GM21717 (cell line): ENCODE data around the gene TLR10.
"Not testable (repeated sequence)": the region's sequence is repeated elsewhere in the genome, so short reads cannot be mapped to it uniquely, and the experiment has no call there.

Experiments
- ATAC-seq: cut with Tn5 transposase; IDR thresholded peaks from one replicate; pipeline ENCODE4 v1.9.1; 2021; ENCODE audit warnings: mild to moderate bottlenecking, moderate library complexity; ENCODE audit not compliant: unreplicated experiment

The TLR10 gene

DNA sequence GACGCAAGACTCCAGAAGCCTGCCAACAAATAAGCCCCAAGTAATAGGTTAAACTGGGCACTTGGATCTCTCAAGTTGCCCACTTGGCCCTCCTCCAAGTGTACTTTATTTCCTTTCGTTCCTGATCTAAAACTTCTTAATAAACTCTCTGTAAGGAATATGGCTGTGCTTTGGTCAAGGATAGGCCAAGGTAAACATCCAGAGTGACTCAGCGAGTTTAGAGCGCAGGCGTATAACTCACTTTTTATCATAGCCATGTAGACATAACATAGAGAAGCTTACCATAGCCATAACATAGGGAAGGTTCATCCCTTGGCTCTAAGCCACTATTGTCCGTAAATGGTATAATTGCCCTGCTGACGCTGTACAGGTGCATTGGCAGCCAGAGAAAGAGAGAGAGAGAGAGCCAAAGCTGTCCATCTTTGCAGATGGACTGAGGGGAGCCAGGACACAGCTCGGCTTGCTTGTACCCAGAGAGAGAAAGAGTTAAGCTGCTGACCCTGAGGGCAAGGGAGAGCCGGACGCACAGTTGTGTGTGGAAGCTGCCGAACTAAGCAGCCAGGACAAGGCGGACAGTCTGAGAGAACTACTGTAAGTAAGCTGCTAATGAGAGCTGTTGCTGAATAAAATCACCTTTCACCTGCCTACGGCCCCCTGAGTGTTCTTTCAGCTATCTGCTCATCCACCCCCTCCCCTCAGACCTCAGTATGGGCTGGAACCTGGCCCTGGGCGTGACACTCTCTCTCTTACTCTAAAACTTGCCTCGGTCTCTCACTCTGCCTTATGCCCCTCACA, 20.0 kb upstream of the TLR10 start:
- no peak for ATAC-seq

- ATAC-seq: no peak
Observed at GRCh38 chr4:38800961-38801450, 18.2 kb upstream of the TLR10 start.

- ATAC-seq: no peak
Observed at GRCh38 chr4:38800366-38800765, 17.6 kb upstream of the TLR10 start.

DNA sequence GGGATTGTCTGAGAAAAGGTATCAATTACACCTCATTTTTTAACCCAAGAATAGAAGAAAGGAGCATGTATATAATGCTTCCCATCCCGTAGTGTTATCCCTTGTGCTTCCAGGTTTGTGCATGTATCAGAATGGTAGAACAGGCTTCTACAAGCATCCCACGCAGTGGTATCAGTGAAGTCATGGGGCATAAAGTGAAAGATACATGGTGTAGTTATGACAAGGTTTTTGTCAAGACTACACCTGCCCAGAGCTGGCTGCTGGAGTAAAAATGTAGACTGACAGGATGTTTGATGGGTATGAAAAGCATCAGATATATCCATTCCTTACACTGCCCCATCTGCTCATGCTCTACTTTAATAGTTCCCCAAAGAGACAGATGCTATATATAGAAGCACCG, 12.3 kb upstream of the TLR10 start:
- no peak for ATAC-seq

- no peak for ATAC-seq
Observed at GRCh38 chr4:38794051-38794450, 11.3 kb upstream of the TLR10 start.

DNA sequence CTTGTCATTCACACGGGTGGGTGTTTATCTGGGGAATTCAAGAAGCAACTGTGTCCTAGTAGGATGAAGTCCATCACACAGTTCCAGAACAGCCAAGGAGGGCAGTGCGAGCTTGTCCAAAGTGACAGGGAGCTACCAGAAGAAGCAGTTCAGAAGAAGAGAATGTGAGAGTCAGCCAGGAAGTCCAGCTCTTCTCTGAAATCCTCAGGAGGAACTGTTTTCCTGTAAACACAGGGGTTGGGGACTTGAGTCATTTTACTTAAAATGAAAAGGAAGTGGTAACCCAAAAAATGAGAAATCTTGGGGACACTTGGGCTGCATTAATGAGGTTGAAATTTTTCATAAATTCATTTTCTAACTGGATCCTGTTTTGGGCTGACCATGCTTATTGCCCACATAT, 8.2 kb upstream of the TLR10 start:
- ATAC-seq: no peak

DNA sequence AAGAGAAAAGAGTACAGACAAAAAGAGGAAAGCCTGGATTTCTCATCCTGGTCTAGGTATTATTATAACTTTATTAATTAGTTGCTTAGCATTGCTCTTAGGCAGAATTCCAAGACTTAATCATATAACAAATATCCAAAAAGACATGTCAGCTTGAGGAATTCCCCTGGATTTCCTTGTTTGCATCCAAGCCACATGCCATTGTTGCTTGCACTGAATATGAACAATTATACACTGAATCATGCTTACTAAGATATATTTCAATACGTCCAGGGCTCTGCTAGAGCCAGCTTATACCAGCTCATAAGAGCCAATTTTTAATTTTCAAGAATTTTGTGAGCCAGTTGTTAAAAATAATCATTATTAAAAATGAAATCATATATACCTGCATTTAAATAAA, 5.5 kb upstream of the TLR10 start:
- ATAC-seq: no peak

GRCh38 chr4:38787693-38788092, 4.9 kb upstream of the TLR10 start:
- no peak for ATAC-seq

DNA sequence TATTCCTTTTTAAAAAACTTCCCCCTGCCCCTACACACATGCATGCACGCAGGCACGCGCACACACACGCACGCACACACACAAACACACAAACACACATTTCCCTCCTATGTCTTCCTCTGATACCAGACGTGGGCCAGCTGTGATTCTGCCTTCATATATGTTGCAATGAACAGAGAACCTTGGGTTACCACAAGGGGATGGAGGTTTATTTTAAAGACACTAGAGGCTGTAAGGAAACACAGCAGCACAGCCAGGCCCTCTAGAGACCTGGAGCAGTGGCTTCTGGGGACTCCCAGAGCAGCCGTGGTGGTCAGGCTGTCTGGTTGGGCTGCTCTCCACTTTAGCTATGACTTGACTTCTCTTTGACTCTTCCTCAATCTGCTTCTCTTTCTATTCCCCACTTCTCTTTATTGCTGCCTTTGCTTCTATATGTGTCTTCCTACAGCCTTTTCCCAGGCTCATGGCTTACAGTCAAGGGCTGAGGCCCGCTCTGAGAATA, 3.2 kb upstream of the TLR10 start:
- peak; percentile 60 for ATAC-seq

- no peak for ATAC-seq
Observed at GRCh38 chr4:38785041-38785790, 2.4 kb upstream of the TLR10 start.

DNA sequence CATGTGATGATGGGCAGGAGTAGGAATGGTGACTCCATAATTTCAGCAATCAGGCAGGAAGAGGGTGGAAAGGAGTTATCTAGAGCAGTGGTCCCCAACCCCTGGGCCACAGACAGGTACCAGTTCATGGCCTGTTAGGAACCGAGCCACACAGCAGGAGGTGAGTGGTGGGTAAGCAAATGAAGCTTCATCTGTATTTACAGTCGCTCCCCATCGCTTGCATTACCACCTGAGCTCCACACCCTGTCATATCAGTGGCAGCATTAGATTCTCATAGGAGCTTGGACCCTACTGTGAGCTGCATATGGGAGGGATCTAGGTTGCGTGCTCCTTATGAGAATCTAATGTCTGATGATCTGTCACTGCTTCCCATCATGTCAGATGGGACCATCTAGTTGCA, 1.4 kb upstream of the TLR10 start:
- no peak for ATAC-seq

DNA sequence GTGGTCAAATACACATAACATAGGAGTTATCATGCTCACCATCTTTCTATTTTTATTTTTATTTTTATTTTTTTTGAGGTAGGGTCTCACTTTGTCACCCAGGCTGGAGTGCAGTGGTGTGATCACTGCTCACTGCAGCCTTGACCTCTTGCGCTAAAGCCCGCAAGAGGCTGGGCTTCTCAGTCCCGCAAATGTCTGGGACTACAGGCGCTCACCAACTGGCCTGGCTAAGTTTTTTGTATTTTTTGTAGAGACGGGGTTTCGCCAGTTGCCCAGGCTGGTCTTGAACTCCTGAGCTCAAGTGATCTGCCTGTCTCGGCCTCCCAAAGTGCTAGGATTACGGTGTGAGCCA, 295 bp upstream of the TLR10 start:
- no peak for ATAC-seq

DNA sequence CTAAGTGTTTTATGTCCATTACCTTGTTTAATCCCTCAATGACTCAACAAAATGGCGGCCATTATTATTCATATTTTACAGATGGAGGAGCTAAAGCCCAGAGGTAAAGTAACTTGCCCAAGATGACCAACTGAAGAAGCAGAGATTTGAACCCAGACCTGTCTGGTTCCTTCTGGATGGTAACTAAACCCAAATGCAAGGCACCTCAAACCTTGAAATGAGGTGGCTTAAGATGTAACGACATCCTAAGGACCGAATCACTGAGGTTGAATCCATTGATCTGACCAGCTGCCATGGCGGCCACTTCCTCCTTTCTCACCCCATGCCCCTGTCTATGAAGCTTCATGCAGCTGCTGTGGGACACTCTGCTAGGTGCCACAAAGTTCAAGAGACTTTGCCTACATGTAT, 932 bp downstream of the TLR10 start:
- ATAC-seq: no peak

DNA sequence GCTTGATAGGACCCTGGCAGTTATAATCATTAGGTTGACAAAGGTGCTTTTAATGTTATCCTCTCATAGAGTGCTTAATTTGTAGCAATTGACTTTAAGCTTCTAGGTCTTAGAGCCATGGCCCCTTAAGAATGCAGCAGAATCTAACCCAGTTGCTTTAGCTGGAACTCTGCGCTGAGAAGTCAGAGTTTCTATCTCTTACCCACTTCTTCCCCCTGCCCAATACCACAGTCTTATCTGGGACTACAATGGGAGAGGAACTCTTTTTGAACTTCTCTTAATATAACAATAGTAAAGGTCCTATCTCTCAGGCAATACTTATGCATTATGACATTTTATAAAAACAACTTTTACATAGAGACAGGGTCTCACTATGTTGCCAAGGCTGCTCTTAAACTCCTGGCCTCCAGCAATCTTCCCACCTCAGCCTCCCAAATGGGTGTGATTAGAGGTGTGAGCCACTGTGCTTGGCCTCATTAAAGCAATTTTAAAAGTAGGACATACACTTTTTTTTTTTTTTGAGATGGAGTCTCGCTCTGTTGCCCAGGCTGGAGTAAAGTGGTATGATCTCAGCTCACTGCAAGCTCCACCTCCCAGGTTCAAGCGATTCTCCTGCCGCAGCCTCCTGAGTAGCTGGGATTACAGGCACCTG, 1.8 kb downstream of the TLR10 start:
- no peak for ATAC-seq

DNA sequence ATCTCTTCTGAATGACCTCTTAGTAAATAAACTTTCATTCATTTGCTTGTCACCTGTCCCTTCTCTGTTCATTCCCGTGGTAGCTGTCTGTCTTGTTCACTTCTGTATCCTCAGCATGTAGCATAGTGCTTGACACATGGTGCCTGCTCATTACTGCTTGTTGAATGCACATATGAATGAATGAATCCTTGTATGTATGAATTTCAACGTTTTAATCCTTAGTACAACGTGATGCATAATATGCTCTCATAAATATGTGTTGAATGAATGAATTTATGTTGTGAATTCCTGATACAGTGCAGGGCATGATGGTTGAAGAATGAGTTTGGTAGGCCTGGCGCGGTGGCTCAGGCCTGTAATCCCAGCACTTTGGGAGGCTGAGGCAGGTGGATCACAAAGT, 3.0 kb downstream of the TLR10 start:
- ATAC-seq: no peak

- ATAC-seq: not testable (repeated sequence)
Observed at GRCh38 chr4:38777925-38778324, 4.9 kb downstream of the TLR10 start.

DNA sequence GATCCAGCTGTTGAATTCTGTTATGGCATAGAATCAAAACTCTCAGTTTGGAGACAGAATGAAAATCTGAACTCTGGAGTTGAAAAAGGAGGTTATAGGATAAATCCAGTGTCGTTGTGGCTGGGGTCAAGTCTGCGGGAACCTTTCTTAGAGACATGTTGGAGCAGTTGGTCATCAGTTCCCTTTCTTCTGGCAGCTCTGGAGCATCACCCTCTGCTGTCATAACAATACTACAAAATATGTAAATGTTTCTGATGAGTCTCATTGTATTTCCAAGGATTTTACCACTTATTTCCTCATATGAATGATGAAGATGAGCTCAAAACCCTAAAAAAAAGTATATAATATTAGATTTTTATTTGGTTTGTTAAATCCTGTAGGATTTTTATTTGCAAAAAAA, 7.5 kb downstream of the TLR10 start:
- no peak for ATAC-seq

GRCh38 chr4:38774181-38774955, 8.4 kb downstream of the TLR10 start:
- no peak for ATAC-seq

GRCh38 chr4:38770281-38770680, 12.5 kb downstream of the TLR10 start:
- ATAC-seq: not testable (repeated sequence)

- no peak for ATAC-seq
Observed at GRCh38 chr4:38769857-38770256, 12.9 kb downstream of the TLR10 start.

- ATAC-seq: no peak
Observed at GRCh38 chr4:38769441-38769840, 13.3 kb downstream of the TLR10 start.
